K562 (cell line): ENCODE results near the gene OR5K1.

Source experiments
- DDX20 ChIP-seq: fragments of 450-650 bp; IDR thresholded peaks from 2 replicates; pipeline ENCODE4 v1.6.1; 2016; ENCODE audit warnings: missing genetic modification characterization, low read depth, mild to moderate bottlenecking, missing compliant biosample characterization, moderate library complexity
- TAL1 ChIP-seq: fragments of 450-650 bp; IDR thresholded peaks from 2 replicates; pipeline ENCODE4 v1.6.1; 2016; ENCODE audit warnings: mild to moderate bottlenecking

- TF ChIP-seq DDX20: no peak
- no peak for TF ChIP-seq TAL1
These were observed 45.6 kb downstream of the OR5K1 start for GRCh38 chr3:98508582-98508981.
